ENCODE measurements around the gene MIER3. TPM values are rescaled to one million over a fixed set of nuclear protein-coding genes. Genes with fewer than 3 reads are reported as not detected.

Gene MIER3
- total and polyA plus RNA-seq, 7 donors: 4.8 to 20.5 (median 11.9) TPM

DNA sequence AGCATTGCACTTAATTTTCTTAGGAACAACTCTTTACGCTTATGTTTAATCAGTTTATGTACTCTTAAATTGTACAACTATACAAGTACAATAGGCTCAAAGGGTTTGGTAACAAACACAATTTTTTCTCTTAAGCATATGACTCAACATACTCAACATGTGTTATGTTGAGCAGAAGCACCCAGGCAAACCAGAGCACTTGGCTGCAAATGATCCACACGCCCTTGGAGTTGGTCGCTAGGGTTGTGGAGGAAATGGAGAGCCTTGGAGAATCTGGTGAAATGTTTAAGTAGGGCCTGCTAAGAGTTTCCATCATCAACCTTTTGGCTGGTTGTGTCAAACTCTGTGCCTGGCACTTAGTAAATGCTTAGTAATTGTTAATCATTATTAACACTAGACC lies 25.1 kb upstream of the MIER3 start:
- WGBS, 3 donors: 94 to 98% (median 96%) methylated on average over 3 of the region's 3 CpGs
- ATAC-seq: no peak
- H3K9me3 ChIP-seq: no peaks in the 10 kb centered on the region
- no peak overlapping the region for H3K4me3 ChIP-seq
- H3K4me1 ChIP-seq: no peaks in the 10 kb centered on the region
- DNase-seq: no peak
- no peaks in the 10 kb centered on the region for H3K27me3 ChIP-seq (ENCODE audit: insufficient read depth in 3 of 3, low read length in 2 of 3)
- no peak overlapping the region for H3K27ac ChIP-seq
- intact Hi-C loops (cut with DNase I): no loop called here
- no peaks in the 10 kb centered on the region for H3K36me3 ChIP-seq (ENCODE audit: insufficient read depth in 1 of 2, low read depth in 1 of 2)
- TF ChIP-seq, protein P1, sequence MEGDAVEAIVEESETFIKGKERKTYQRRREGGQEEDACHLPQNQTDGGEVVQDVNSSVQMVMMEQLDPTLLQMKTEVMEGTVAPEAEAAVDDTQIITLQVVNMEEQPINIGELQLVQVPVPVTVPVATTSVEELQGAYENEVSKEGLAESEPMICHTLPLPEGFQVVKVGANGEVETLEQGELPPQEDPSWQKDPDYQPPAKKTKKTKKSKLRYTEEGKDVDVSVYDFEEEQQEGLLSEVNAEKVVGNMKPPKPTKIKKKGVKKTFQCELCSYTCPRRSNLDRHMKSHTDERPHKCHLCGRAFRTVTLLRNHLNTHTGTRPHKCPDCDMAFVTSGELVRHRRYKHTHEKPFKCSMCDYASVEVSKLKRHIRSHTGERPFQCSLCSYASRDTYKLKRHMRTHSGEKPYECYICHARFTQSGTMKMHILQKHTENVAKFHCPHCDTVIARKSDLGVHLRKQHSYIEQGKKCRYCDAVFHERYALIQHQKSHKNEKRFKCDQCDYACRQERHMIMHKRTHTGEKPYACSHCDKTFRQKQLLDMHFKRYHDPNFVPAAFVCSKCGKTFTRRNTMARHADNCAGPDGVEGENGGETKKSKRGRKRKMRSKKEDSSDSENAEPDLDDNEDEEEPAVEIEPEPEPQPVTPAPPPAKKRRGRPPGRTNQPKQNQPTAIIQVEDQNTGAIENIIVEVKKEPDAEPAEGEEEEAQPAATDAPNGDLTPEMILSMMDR (IDR thresholded peaks at IDR 0.05): no peak

DNA sequence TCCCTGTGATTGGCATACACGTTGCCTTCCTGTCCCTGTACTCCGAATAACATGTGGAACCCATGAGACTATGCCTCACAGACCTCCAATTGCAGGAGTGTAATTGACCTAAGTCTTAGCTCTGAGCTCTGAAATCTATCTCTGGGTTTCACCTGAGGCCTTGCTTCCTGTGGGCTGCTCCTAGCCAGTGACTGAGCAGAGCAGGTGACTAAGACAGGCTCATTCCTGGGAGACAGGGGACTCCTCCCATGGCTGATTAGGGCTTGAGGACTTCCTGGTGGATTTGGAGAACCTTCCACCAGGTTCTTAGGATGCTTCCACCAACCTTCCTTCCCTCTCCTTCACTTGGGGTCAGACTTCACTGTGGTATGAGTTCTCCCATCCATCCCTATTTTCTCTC lies 22.3 kb upstream of the MIER3 start:
- H3K27me3 ChIP-seq (ENCODE audit: insufficient read depth in 3 of 3, low read length in 2 of 3): no peaks in the 10 kb centered on the region
- no peaks in the 10 kb centered on the region for H3K9me3 ChIP-seq
- DNase-seq: no peak
- H3K27ac ChIP-seq: no peak overlapping the region
- no peak overlapping the region for H3K4me3 ChIP-seq
- no peak for ATAC-seq
- H3K4me1 ChIP-seq: no peaks in the 10 kb centered on the region
- no peaks in the 10 kb centered on the region for H3K36me3 ChIP-seq (ENCODE audit: insufficient read depth in 1 of 2, low read depth in 1 of 2)
- TF ChIP-seq, protein P1 (IDR thresholded peaks at IDR 0.05): no peak
- intact Hi-C loops (cut with DNase I): no loop called here
- WGBS, 3 donors: 64 to 79% (median 77%) methylated on average over 2 of the region's 2 CpGs

DNA sequence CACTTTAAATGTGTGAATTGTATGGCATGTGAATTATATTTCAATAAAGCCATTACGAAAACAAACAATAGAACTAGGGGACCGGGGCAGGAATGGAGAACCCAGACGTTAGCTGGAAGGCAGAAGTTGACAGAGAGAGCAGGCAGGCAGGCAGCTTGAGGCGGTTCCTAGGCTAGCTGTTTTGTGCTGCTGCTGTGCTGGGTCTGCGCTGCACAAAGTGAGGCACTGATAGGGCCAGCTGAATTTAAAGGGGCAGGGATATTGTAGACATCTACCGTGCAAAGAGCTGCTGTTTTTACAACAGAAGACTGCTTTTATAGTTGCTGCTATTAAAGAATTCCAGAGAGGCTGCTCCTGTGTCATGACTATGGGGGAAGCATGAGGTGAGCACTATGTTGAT lies 21.6 kb upstream of the MIER3 start:
- TF ChIP-seq, protein P1 (IDR thresholded peaks at IDR 0.05): no peak

DNA sequence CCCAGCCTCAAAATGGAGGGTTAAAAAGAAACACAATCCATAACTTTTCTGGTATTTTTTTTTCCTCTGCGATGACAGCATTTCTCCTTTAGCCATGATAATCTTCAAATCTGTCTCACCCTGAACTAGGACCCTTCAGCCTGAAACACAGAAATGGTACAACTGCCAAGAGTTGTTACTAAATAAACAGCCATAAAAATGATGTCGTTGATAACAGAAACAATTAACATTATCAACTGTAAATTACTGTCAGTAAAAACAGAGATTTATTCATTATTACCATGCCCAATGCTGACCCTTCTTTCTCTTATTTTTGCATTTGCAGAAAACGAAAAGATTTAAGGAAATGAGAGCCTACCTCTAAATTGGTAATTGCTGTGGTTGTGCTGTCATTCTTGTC lies 19.4 kb upstream of the MIER3 start:
- DNase-seq: no peak
- Histone ChIP-seq H3K36me3 (ENCODE audit: insufficient read depth in 1 of 2, low read depth in 1 of 2) (no peaks in the 10 kb centered on the region), H3K4me3 (no peak overlapping the region), H3K9me3 (no peaks in the 10 kb centered on the region), H3K27ac (no peak overlapping the region), H3K27me3 (ENCODE audit: insufficient read depth in 3 of 3, low read length in 2 of 3) (peaks cover 0 to 5% (median 0%) of the 10 kb centered on the region in 3 donors), H3K4me1 (no peaks in the 10 kb centered on the region)
- intact Hi-C loops (cut with DNase I): no loop called here
- TF ChIP-seq, protein P1 (IDR thresholded peaks at IDR 0.05): no peak
- ATAC-seq: no peak
- WGBS, 3 donors: 42 to 55% (median 50%) methylated on average over 3 of the region's 3 CpGs

More for the DNA sequence above, 21.6 kb upstream of the MIER3 start:
- no peak overlapping the region for H3K27ac ChIP-seq
- ATAC-seq (no peak), DNase-seq (no peak)
- intact Hi-C loops (cut with DNase I): no loop called here
- no peaks in the 10 kb centered on the region for H3K27me3 ChIP-seq (ENCODE audit: insufficient read depth in 3 of 3, low read length in 2 of 3)
- no peaks in the 10 kb centered on the region for H3K36me3 ChIP-seq (ENCODE audit: insufficient read depth in 1 of 2, low read depth in 1 of 2)
- no peak overlapping the region for H3K4me3 ChIP-seq
- H3K4me1 ChIP-seq: no peaks in the 10 kb centered on the region
- 42 to 51% (median 47%) methylated on average over 6 of the region's 6 CpGs for WGBS, 3 donors
- H3K9me3 ChIP-seq: no peaks in the 10 kb centered on the region

DNA sequence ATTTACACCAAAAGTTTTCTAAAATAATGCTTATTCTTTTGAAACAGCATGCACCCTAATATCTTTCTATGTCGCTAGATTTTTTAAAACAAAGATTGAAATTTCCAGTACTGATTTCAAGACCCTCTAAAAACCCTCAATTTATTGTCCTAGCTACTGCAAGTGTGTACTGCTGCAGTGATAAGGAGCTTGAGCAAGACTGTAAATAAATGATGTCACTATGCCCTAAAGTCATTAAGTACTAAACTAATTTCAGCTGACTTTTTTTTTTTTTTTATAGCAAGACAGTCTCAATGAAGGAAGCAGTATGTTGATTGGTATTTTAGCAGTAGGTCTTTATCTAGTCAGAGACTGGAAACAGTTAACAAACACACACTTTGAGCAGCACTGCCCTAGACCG lies 12.2 kb upstream of the MIER3 start:
- H3K27me3 ChIP-seq (ENCODE audit: insufficient read depth in 3 of 3, low read length in 2 of 3): peaks cover 0 to 5% (median 0%) of the 10 kb centered on the region in 3 donors
- no peaks in the 10 kb centered on the region for H3K9me3 ChIP-seq
- intact Hi-C loops (cut with DNase I): no loop called here
- WGBS, 3 donors: 62 to 76% (median 76%) methylated on average over 2 of the region's 2 CpGs
- TF ChIP-seq, protein P1 (IDR thresholded peaks at IDR 0.05): no peak
- no peak overlapping the region for H3K27ac ChIP-seq
- H3K4me3 ChIP-seq: no peak overlapping the region
- ATAC-seq (no peak), DNase-seq (no peak)
- H3K4me1 ChIP-seq: no peaks in the 10 kb centered on the region
- H3K36me3 ChIP-seq (ENCODE audit: insufficient read depth in 1 of 2, low read depth in 1 of 2): no peaks in the 10 kb centered on the region
